ENCODE data around the gene TMEM184B.

Gene TMEM184B

GRCh38 chr22:38221908-38222796 is 50.7 kb downstream of the TMEM184B start:
- no peak for DNase-seq

GRCh38 chr22:38221407-38221806 is 51.4 kb downstream of the TMEM184B start:
- no peak for DNase-seq

GRCh38 chr22:38220653-38221386 is 52.0 kb downstream of the TMEM184B start:
- no peak for DNase-seq

GRCh38 chr22:38220163-38220562 is 52.6 kb downstream of the TMEM184B start:
- no peak for DNase-seq

- DNase-seq: no peak
Measured at GRCh38 chr22:38219632-38220031, 53.2 kb downstream of the TMEM184B start.

GRCh38 chr22:38218661-38219622 is 53.9 kb downstream of the TMEM184B start:
- peak; percentile 63 for DNase-seq

- no peak for DNase-seq
Measured at GRCh38 chr22:38215156-38216038, 57.4 kb downstream of the TMEM184B start.

- peak; percentile 79 for DNase-seq
Measured at GRCh38 chr22:38214302-38215056, 58.3 kb downstream of the TMEM184B start.

GRCh38 chr22:38213990-38214301 is 58.9 kb downstream of the TMEM184B start:
- DNase-seq: no peak

GRCh38 chr22:38213319-38213989 is 59.4 kb downstream of the TMEM184B start:
- no peak for DNase-seq

- no peak for DNase-seq
Measured at GRCh38 chr22:38212442-38212841, 60.4 kb downstream of the TMEM184B start.

- DNase-seq: no peak
Measured at GRCh38 chr22:38211556-38211955, 61.3 kb downstream of the TMEM184B start.

- no peak for DNase-seq
Measured at GRCh38 chr22:38208551-38208968, 64.2 kb downstream of the TMEM184B start.

- no peak for DNase-seq
Measured at GRCh38 chr22:38207898-38208432, 64.8 kb downstream of the TMEM184B start.

- DNase-seq: no peak
Measured at GRCh38 chr22:38205261-38206128, 67.3 kb downstream of the TMEM184B start.

- DNase-seq: no peak
Measured at GRCh38 chr22:38204784-38205183, 68.0 kb downstream of the TMEM184B start.

GRCh38 chr22:38203855-38204514 is 68.8 kb downstream of the TMEM184B start:
- no peak for DNase-seq

- DNase-seq: peak; percentile 43
Measured at GRCh38 chr22:38203090-38203810, 69.6 kb downstream of the TMEM184B start.
